ENCODE data around the gene ZC2HC1C.

Gene ZC2HC1C

DNA sequence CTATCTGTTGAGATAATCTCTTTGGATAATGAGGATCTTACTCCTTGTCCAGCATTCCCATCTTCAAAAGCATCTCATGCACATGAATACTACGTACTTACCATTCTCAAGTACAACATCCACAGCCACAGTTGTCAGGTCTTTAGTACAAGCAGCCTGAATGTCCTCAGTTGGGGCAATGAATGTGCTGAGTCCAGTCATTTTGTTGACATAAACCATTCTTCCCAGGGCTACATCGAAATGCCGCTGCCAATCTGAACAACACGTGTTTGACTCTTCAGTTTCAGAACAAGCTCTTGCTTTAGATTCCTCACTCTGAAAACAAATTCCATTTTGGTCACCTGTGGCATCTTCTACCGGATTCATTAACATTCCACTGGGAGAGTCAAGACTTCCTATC, 23.2 kb upstream of the ZC2HC1C start:
- TF ChIP-seq, protein P1, sequence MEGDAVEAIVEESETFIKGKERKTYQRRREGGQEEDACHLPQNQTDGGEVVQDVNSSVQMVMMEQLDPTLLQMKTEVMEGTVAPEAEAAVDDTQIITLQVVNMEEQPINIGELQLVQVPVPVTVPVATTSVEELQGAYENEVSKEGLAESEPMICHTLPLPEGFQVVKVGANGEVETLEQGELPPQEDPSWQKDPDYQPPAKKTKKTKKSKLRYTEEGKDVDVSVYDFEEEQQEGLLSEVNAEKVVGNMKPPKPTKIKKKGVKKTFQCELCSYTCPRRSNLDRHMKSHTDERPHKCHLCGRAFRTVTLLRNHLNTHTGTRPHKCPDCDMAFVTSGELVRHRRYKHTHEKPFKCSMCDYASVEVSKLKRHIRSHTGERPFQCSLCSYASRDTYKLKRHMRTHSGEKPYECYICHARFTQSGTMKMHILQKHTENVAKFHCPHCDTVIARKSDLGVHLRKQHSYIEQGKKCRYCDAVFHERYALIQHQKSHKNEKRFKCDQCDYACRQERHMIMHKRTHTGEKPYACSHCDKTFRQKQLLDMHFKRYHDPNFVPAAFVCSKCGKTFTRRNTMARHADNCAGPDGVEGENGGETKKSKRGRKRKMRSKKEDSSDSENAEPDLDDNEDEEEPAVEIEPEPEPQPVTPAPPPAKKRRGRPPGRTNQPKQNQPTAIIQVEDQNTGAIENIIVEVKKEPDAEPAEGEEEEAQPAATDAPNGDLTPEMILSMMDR (IDR thresholded peaks at IDR 0.05; ENCODE audit: low read depth, low read length, missing control alignments): no peak
- H3K4me3 ChIP-seq (replicated peaks; ENCODE audit: low read depth, low read length): no peak overlapping the region
- no peak for DNase-seq (ENCODE audit: extremely low read depth, low read depth)

GRCh38 chr14:75046899-75047298, 22.5 kb upstream of the ZC2HC1C start:
- H3K4me3 ChIP-seq (replicated peaks; ENCODE audit: low read depth, low read length): no peak overlapping the region
- TF ChIP-seq, protein P1 (IDR thresholded peaks at IDR 0.05; ENCODE audit: low read depth, low read length, missing control alignments): no peak
- no peak for DNase-seq (ENCODE audit: extremely low read depth, low read depth)

DNA sequence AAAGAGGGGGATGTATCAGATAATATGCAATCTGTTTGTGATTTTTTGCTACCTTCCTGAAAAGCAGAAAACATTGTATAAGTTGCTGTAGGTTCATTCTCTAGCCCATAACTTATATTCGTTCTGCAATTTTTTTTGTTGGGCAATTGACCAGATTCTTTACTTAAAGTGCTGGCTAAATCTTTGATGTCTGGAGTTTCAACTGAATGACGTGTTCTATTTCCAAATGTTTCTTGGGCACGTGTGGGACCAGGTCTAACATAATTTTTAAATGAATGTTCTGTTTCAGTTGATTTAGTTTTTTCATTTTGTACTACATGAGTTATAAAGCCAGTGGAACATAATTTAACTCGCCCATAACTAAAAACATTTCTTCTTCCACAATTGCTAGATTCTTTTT, 21.9 kb upstream of the ZC2HC1C start:
- DNase-seq (ENCODE audit: extremely low read depth, low read depth): no peak
- no peak overlapping the region for H3K4me3 ChIP-seq (replicated peaks; ENCODE audit: low read depth, low read length)
- TF ChIP-seq, protein P1 (IDR thresholded peaks at IDR 0.05; ENCODE audit: low read depth, low read length, missing control alignments): no peak

GRCh38 chr14:75048101-75048500, 21.3 kb upstream of the ZC2HC1C start:
- no peak overlapping the region for H3K4me3 ChIP-seq (replicated peaks; ENCODE audit: low read depth, low read length)
- no peak for DNase-seq (ENCODE audit: extremely low read depth, low read depth)
- TF ChIP-seq, protein P1 (IDR thresholded peaks at IDR 0.05; ENCODE audit: low read depth, low read length, missing control alignments): no peak

- no peak overlapping the region for H3K4me3 ChIP-seq (replicated peaks; ENCODE audit: low read depth, low read length)
- TF ChIP-seq, protein P1 (IDR thresholded peaks at IDR 0.05; ENCODE audit: low read depth, low read length, missing control alignments): no peak
- DNase-seq (ENCODE audit: extremely low read depth, low read depth): no peak
Measured at GRCh38 chr14:75049136-75049535, 20.3 kb upstream of the ZC2HC1C start.

GRCh38 chr14:75049731-75050201, 19.7 kb upstream of the ZC2HC1C start:
- TF ChIP-seq, protein P1 (IDR thresholded peaks at IDR 0.05; ENCODE audit: low read depth, low read length, missing control alignments): no peak
- DNase-seq (ENCODE audit: extremely low read depth, low read depth): no peak
- H3K4me3 ChIP-seq (replicated peaks; ENCODE audit: low read depth, low read length): no peak overlapping the region

Measured in HFF-Myc (cell line).